K562 (cell line): ENCODE measurements around the gene NR5A2. TPM values are rescaled to one million over a fixed set of nuclear protein-coding genes. Genes with fewer than 3 reads are reported as not detected.

ENCODE experiments used
- CREB3 ChIP-seq: fragments of 450-650 bp; conservative IDR thresholded peaks from 2 replicates; pipeline ENCODE4 v1.6.1; 2016; ENCODE audit warnings: missing genetic modification characterization, low read depth, mild to moderate bottlenecking, missing compliant biosample characterization, moderate library complexity
- FOXM1 ChIP-seq, 2 experiments: fragments of 450-650 bp in 1 of 2; sonication (generic) in 1 of 2; formaldehyde crosslinking in 1 of 2; IDR thresholded peaks; 2 replicates each; pipeline versions ENCODE4 v1.6.1 to v1.9.0; 2017 to 2022; ENCODE audit warnings: low read depth in 2 of 2, mild to moderate bottlenecking in 2 of 2, missing genetic modification reagents in 1 of 2, moderate library complexity in 1 of 2
- HNRNPLL ChIP-seq: fragments of 200-400 bp; formaldehyde crosslinking; IDR thresholded peaks from 2 replicates; pipeline ENCODE4 v1.6.1; 2017; ENCODE audit warnings: low read length, low read depth, mild to moderate bottlenecking; ENCODE audit not compliant: poor library complexity, severe bottlenecking
- ILF3 ChIP-seq: fragments of 450-650 bp; IDR thresholded peaks from 2 replicates; pipeline ENCODE4 v1.6.1; 2018; ENCODE audit warnings: antibody characterized with exemption, mild to moderate bottlenecking, moderate library complexity, borderline replicate concordance
- MGA ChIP-seq: fragments of 450-650 bp; IDR thresholded peaks from 2 replicates; pipeline ENCODE4 v1.6.1; 2016; ENCODE audit warnings: mild to moderate bottlenecking, moderate library complexity
- MTA3 ChIP-seq: fragments of 450-650 bp; formaldehyde crosslinking; IDR thresholded peaks from 2 replicates; pipeline ENCODE4 v1.6.1; 2017; ENCODE audit warnings: mild to moderate bottlenecking, borderline replicate concordance
- RBM25 ChIP-seq: fragments of 200-400 bp; formaldehyde crosslinking; IDR thresholded peaks from 2 replicates; pipeline ENCODE4 v1.6.1; 2018; ENCODE audit warnings: low read length, low read depth, moderate library complexity; ENCODE audit not compliant: severe bottlenecking
- RFX5 ChIP-seq: IDR thresholded peaks from 2 replicates; pipeline ENCODE4 v1.6.1; 2011; ENCODE audit warnings: low read depth, mild to moderate bottlenecking, improper control_type of control experiment, low read length
- SP2 ChIP-seq: IDR thresholded peaks from 2 replicates; pipeline ENCODE4 v1.6.1; 2011; ENCODE audit warnings: mild to moderate bottlenecking, low read depth, low read length, moderate library complexity; ENCODE audit not compliant: poor library complexity, severe bottlenecking; ENCODE audit errors: extremely low read depth
- SREBF2 ChIP-seq: sonication (generic); formaldehyde crosslinking; IDR thresholded peaks from 2 replicates; pipeline ENCODE4 v1.4.0; 2020; ENCODE audit warnings: mild to moderate bottlenecking, missing genetic modification reagents
- ZKSCAN1 ChIP-seq: fragments of 150-350 bp; IDR thresholded peaks from 2 replicates; pipeline ENCODE4 v1.6.1; 2016; ENCODE audit warnings: low read depth, low read length
- ZNF121 ChIP-seq: sonication (generic); formaldehyde crosslinking; conservative IDR thresholded peaks from 2 replicates; pipeline ENCODE4 v1.8.0; 2022; ENCODE audit warnings: missing genetic modification reagents
- ZNF124 ChIP-seq: sonication (generic); formaldehyde crosslinking; IDR thresholded peaks from 2 replicates; pipeline ENCODE4 v1.8.1; 2022; ENCODE audit warnings: missing genetic modification reagents
- ZNF444 ChIP-seq: fragments of 250-450 bp; sonication (Bioruptor Pico); IDR thresholded peaks from 2 replicates; pipeline ENCODE4 v1.4.0; 2020; ENCODE audit warnings: mild to moderate bottlenecking, moderate library complexity
- polyA plus RNA-seq, 8 experiments: library from polyadenylated mRNA; depleted of rRNA in 4 of 8; stranded (reverse) in 5 of 8; unstranded in 3 of 8; fragments of >200 nt; fragmentation: Nextera tagmentation in 2 of 8; fragmentation: Illumina TruSeq in 1 of 8; extraction: Ambion mirVana in 2 of 8; extraction: Trizol in 1 of 8; gene quantifications; 2 replicates each; pipeline versions ENCODE4 v1.2.1 to v1.2.3, GENCODE V29; 2011 to 2014; ENCODE audit warnings: inconsistent platforms in 1 of 8, missing spikeins in 1 of 8
- total RNA-seq, 7 experiments: library from RNA; depleted of rRNA in 6 of 7; stranded (reverse); fragments of >200 nt in 6 of 7; fragmentation: Illumina TruSeq in 2 of 7; extraction: Trizol in 2 of 7; gene quantifications; 2 replicates each; pipeline versions ENCODE4 v1.2.1 to v1.2.3, GENCODE V29; 2011 to 2021; ENCODE audit warnings: low replicate concordance in 1 of 7

The NR5A2 gene
- total and polyA plus RNA-seq, 9 of the 15 experiments (the other 6 are each of a cell fraction or from before 2014, with no cell fraction given), result 0.13 to 0.40 (median 0.29) TPM

GRCh38 chr1:200154069-200154767 lies 126.7 kb downstream of the NR5A2 start (continued):
- no peak for TF ChIP-seq ZNF124 (CRISPR knock-in tag)
- TF ChIP-seq ILF3, result no peak
- TF ChIP-seq CREB3 (tag), result 0 out of 2 replicates have a peak, but pooled peaks have one; percentile 15
- TF ChIP-seq MTA3, result peak; percentile 97
- peak; percentile 46; the same call in 1 of the 2 replicates for TF ChIP-seq MGA
- no peak for TF ChIP-seq SREBF2 (CRISPR knock-in tag)
- TF ChIP-seq FOXM1 (IDR thresholded peaks at IDR 0.05; ENCODE audit: low read depth), result peak; percentile 91
- TF ChIP-seq FOXM1 (CRISPR knock-in tag; IDR thresholded peaks at IDR 0.05; ENCODE audit: low read depth), result no peak
- TF ChIP-seq SP2, result no peak
- peak; percentile 45; the same call in 1 of the 2 replicates for TF ChIP-seq ZNF444 (CRISPR knock-in tag)
- TF ChIP-seq RFX5, result no peak
- TF ChIP-seq HNRNPLL, result no peak
- peak; percentile 64 for TF ChIP-seq ZKSCAN1
- TF ChIP-seq ZNF121, result peak; percentile 45
- peak; percentile 76 for TF ChIP-seq RBM25
